GM21786 (cell line): Measurements from ENCODE around the gene DUSP14.
"Not testable (repeated sequence)": the region's sequence is repeated elsewhere in the genome, so short reads cannot be mapped to it uniquely, and the experiment has no call there.

ENCODE experiments used
- ATAC-seq: cut with Tn5 transposase; IDR thresholded peaks from one replicate; pipeline ENCODE4 v1.9.1; 2021; ENCODE audit not compliant: unreplicated experiment

DUSP14 gene, protein sequence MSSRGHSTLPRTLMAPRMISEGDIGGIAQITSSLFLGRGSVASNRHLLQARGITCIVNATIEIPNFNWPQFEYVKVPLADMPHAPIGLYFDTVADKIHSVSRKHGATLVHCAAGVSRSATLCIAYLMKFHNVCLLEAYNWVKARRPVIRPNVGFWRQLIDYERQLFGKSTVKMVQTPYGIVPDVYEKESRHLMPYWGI

DNA sequence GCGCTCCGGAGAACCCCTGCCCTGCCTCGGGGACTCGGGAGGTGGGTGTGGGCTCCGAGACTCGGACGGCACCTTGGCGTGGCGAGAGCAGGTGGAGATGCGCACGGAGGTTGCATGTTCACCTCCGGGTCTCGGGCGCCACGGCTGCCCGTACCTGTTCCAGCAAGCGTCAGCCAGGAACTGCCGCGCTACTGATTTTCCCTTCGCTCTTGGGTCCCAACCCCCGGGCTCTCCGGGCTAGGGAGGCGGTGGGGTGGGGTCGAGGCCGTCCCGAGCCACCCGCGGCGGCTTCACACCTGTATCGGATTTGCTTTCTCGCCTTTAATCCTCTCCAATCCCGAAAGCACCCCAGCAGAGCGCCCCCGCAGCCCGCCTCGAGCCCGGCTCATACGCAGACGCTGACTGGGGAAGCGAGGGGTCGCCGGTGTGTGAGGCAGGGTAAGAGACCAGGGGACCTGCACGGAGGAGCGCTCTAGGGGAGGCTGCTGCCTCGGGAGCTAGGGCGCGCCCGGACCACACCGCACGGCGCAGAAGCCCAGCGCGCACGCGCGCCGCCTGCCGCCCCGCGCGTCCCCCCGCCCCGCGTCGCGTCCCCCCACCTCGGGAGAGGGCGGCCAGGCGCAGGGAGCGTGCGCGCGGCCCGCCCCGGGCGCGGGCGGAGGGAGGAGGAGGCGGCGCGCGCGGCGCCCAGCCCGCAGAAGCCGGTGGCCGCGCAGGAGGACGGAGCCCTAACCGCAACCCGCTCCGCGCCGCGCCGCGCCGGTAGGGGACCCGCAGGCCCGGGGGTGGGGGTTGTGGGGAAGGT lies at the start of gene DUSP14:
Gene DUSP14 (plus strand): TSS at position 695 of the 805 bp plus-strand sequence. CDS start 22,382 bp downstream, outside the sequence.
- ATAC-seq, result peak; percentile 68

DNA sequence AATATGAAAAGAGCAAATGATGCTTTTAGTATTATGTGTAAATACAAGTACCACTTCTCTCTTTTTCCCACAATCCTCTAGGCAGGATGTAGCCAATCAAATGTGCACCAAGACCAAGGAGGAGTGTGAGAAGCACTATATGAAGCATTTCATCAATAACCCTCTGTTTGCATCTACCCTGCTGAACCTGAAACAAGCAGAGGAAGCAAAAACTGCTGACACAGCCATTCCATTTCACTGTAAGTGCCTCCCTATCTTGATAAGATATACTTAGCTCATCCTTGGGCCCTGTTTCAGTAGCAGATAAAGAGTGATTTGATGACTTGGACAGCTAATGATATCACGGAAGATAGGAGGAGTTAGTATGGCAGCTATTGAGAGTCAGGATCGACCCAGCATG lies 49.3 kb upstream of the DUSP14 start:
- ATAC-seq, result no peak

DNA sequence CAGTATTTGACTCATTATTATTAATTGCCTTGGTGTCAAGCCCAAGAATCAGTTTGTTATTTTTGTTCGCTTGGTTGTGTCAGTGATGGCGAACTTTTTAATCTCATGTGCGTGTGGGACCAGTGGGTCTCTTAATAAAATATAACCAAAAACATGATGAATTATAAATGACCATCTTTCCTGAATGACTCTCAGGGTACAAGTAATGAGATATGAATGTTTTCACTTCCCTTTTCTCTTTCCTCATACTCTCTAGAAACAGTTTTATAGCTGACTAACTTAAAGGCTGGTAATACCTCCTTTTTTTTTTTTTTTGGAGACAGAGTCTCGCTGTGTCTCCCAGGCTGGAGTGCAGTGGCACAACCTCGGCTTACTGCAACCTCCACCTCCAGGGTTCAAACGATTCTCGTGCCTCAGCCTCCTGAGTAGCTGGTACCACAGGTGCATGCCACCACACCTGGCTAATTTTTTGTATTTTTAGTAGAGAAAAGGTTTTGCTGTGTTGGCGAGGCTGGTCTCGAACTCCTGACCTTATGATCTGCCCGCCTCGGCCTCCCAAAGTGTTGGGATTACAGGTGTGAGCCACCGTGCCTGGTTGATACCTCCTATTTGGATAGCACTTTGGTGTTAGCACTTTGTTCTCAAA lies 48.2 kb upstream of the DUSP14 start:
- not testable (repeated sequence) for ATAC-seq

DNA sequence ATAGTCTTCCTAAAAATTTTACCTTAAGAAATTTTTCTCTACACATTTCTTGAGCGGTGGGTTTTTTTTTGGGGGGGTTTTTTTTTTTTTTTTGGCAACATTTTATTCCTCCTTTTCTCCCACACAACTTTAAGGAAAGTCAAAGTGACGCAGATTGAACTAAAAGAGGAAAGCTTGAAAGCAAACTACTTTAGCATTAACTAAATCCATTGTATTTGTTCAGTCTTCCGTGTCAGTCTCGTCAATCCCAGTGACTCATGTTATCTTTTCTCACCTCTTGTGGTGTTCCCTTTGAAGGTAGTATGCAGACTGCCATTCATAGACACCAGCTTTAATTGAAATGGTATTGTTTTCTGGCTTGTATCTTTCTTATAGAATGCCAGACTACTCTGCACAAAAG lies 43.7 kb upstream of the DUSP14 start:
- ATAC-seq, result no peak

DNA sequence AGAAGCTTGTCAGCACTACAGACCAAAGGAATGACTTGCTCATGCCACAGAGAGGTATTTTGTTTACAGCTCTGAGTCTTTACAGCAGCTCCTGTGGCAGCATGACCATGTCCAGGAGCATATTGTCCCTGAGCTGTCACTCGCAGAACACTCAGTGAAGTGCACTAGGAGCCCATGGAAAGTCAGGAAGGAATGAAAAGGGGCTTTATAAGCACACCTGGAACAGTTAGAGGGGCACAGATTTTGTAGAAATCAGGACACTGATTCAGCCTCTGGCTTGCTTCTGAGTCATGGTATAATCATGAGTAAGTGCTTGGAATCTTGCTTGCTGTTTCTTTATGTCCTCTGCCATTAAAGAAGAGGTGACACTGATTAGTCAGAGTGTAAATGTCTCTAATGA lies 42.0 kb upstream of the DUSP14 start:
- ATAC-seq, result no peak

DNA sequence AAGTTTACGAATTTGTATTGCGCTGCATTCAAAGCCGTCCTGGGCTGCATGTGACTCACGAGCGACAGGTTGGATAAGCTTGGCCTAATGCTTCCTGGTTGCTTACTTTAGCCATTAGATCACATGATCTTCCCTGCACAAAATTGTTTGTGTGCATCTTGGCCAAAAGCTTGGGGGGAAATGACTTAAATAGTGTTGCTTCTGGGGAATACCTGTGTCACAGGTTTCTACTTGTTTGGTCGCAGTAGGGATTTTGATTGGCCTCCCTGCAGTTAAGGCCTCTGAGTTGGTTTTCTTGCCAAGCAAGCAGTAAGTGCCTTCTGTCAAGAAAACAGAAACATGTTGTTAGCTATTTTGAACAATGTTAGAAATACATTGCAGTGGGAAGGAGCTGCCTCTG lies 39.6 kb upstream of the DUSP14 start:
- ATAC-seq, result no peak

DNA sequence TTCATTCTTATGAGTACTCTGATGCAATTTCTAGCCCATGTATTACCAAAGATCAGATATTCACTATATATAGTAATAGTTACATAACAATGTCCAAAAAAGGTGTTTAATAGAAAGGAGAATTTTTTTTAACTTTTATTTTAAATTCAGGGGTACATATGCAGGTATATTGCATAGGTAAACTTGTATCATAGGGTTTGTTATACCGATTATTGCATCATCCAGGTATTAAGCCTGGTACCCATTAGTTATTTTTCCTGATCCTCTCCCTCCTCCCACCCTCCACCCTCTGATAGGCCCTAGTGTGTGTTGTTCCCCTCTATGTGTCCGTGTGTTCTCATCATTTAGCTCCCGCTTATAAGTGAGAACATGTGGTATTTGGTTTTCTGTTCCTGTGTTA lies 31.9 kb upstream of the DUSP14 start:
- ATAC-seq, result not testable (repeated sequence)

DNA sequence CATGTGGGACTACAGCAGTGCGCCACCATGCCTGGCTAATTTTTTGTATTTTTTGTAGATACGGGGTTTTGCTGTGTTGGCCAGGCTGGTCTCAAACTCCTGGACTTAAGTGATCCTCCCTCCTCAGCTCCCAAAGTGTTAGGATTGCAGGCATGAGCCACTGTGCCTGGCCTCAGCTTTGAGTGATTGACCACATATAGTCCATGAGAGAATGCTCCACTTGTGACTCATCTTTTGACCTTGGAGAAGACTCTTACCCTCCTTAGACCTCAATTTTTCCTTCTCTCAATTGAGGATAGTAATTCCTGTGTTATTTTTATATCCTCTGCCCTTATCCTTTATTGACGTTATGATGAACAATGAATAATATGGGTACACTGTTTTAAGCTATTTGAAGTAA lies 30.9 kb upstream of the DUSP14 start:
- no peak for ATAC-seq

DNA sequence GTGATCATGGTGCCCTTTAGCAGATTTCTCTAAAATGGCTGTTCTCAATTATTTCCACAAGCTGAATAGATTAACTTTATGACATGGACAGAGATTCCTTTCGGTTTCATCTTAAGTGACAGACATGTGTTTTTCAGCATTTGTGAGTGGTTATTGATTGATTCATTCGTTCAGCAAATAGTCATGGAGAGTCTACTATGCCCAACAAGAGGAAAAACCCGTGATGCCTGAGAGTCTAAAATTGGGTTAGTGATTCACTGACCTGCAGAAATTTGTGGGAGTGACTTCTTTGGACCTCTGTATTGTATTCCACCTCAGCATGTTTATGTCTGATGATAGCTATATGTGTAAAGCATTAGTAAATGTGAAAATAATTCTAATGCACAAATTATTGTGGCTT lies 28.0 kb upstream of the DUSP14 start:
- no peak for ATAC-seq

DNA sequence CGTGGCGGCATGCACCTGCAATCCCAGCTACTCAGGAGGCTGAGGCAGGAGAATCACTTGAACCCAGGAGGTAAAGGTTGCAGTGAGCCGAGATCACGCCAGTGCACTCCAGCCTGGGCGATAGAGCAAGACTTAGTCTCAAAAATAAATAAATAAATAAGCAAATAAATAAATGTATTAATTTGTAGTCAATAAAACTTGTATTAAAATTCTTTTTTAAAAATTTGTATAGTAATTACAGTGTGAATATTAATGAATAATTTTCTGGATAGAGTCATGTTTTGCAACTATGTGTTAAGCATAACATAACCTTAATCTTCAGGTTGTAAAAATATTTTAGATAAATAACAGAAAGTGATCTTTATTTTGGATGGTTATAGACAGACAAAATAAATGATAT lies 27.2 kb upstream of the DUSP14 start:
- ATAC-seq, result no peak

DNA sequence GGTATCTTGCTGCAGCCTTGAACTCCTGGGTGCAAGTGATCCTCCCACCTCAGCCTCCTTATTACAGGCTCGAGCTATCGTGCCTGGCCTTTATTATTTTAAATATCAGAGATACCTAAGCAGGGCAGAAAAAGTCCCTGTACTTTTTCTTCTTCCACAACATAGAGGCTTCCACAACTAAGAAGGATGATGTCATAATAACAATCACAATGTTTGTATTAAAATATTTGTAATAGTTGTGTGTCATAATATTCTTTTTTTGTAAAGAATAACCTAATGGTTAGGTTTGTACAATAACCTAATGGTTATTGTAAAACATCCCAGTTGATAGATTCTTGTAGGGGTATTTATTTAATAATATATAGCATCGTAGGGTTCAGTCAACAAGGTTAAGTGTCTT lies 26.7 kb upstream of the DUSP14 start:
- no peak for ATAC-seq

DNA sequence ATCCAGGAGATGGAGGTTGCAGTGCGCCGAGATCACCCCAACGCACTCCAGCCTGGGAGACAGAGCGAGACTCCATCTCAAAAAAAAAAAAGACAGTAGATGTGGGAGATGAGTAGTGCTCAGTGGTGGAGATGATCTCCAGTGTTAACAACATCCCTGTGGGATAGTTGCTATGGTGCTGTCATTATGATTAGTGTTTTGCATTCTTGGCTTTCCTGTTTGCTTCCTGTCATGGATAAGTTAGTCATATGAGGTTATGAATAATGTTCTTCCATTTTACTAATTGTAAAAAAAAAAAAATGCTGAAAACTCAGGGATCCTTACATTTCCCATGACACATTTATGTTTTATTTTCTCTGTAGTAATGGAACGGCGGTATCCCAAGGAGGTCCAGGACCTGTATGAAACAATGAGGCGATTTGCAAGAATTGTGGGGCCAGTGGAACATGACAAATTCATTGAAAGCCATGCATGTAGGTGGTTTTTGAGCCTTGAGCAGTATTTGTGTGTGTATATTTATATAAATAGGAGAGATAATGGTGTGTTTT lies 24.5 kb upstream of the DUSP14 start:
- no peak for ATAC-seq

DNA sequence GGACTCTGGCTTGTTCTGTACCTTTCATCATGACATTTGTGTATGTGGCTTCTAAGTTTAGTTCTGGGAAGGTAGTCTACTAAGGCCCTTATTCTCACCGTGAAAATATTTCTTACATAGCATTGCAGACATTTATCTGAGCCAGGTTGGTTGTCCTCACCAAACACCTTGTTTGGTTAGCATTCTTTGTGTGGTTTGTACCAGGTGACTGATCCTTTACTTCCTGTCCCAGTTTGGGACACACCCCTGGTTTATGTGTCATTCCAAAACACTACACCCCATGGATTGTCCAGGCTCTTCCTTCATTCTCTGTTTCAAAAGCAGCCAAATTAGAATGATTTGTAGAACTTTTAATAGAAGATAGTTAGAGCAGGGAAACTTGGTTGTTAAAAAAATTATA lies 23.2 kb upstream of the DUSP14 start:
- ATAC-seq, result no peak

DNA sequence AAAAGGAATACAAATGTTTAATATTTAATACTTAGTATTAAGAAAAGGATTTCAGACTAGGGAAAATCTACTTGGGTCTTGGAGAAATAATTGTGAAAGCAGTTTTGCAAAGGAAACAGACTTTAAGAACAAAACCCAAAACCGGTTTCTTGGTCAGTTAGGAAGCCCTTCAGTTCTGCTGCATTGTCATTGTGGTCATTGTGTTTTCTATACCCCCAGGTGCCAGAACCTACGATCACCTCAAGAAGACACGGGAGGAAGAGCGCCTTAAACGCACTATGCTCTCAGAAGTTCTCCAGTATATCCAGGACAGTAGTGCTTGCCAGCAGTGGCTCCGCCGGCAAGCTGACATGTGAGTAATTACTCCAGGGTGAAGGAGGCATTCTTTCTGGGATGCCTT lies 19.5 kb upstream of the DUSP14 start:
- ATAC-seq, result no peak

DNA sequence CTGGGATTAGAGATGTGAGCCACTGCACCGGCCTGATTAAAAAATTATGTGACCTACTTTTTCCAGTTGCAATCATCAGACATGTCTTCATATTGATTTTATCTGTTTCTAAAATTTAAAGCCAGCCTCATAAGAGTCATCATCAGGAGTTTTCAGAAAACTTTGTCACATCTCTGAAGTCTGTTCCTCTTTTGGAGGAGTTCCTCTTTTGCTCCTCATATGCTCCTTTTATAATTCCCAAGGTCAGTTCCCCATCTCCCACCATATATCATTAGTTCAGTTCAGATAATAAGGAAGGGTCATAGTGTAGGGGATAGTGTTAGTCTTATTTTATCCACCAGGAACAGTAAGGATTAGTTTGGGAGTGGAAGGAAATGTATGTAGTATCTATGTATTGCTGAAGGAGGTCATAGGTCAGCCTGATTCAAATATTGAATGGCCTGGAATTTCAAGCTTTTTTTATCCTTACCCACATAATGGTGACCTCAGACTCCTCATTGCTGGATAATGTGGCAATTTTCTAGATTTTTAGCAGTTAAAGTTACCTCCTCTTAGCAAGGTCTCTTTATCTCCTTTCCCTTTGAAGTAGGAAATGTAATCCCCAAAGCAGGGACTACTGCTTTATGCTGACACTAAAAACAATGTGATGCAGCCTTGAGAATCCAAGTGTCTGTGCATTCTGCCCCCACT lies 13.8 kb upstream of the DUSP14 start:
- ATAC-seq, result no peak

DNA sequence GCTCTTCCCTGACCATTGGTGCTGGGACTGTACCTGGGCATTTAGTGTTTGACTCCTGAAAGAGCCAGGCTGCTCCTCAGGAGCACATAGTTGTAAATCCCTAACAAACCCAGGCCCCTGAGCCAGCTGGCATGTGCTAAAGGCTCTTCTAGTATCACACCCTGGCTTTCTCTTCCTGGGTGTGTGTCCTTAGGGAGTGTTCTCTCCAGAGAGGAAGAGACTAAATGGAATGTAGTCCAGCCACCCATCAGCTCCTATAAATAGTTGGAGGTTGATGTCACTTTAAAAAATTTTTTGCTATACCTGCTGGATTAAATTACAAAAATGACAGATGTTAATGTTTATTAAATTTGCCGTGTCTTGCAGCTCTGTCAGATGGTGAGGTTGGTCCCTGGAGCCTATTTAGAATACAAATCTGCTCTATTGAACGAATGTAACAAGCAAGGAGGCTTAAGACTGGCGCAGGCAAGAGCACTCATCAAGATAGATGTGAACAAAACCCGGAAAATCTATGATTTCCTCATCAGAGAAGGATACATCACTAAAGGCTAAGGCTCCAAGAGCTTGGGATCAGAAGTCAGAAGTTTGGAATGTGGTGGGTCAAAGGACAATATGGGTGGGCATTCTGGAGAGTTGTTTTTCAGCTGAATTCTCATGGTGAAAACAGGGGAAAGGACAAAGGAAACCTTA lies 13.1 kb upstream of the DUSP14 start:
- no peak for ATAC-seq

DNA sequence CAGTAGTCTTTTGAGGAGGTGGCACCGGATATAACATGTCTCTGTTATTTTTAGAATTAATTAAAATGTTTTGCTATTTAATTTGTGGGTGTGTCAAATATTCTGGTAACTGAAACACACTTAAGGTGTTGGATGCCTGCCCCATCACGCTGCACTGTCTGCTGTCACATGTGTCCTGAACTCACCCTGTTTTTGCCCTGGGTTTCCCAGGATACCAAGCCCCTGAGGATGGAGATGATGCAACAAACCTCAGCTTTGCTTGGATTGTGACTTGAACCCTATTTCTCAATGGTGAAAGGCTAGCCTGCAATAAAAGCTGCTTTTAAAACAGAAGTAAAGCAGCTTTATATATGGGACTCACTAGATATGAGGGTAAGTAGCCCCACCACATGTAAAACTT lies 11.5 kb upstream of the DUSP14 start:
- no peak for ATAC-seq

DNA sequence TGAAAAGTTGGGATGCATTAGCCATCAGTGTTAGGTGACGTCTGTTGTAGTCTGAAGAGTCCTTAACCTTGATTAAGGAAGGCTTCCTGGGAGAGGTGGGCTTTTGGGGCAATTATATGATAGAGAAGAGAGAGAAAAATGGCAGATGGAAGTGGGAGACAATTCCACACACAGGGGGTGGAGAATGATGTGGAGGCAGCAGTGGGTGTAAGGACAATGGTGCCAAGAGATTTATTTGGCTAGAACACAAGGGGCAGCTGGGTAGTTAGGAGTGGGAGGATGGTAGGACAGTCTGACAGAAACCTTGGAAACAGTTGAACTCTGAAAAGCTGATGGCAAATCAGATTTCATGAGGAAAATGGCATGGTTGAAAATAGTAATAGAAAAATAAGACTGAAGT lies 10.7 kb upstream of the DUSP14 start:
- ATAC-seq, result no peak

DNA sequence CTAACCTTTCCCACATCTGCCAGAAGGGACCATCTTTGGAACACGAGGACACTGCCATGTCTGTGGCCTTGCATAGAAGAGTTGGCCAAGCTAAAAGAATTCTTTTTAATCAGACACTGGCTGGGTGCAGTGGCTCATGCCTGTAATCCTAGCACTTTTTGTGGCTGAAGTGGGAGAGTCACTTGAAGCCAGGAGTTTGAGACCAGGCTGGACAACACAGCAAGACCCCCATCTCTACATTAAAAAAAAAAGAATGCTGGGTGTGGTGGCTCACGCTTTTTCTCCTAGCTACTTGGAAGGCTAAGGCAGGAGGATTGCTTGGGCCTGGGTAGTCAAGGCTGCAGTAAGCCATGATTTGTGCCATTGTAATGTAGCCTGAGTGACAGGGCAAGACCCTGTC lies 9.3 kb upstream of the DUSP14 start:
- no peak for ATAC-seq

DNA sequence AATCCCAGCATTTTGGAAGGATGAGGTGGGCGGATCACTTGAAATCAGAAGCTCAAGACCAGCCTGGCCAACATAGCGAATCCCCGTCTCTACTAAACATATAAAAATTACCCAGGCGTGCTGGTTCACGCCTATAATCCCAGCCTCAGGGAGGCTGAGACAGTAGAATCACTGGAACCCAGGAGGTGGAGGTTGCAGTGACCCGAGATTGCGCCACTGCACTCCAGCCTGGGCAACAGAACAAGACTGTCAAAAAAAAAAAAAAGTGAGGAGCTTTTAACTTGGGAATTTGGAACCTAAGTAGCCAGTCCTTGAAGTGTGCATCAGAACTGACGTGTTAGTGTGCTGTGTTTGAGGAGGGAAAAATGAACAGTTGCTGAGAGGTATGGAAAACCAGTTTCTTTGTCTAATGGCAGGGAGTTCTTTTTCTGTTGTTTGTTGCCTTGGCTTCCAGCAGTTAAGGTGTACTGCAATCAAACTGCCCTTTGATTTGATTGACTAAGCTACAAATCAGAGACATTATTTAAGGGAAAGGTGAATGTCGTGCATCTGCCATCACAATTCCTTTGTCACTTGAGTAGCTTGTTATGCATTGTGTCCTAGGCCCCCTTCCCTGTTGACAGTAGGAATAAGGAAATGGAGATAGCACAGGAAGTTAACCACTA lies 8.6 kb upstream of the DUSP14 start:
- ATAC-seq, result no peak
